ENCODE measurements around the gene SPATS2. TPM values are rescaled to one million over a fixed set of nuclear protein-coding genes. Genes with fewer than 3 reads are reported as not detected.

SPATS2 gene
- total and polyA plus RNA-seq, 9 donors, result 9.1 to 28.2 (median 15.2) TPM

GRCh38 chr12:49439042-49439441, 71.8 kb downstream of the SPATS2 start:
- intact Hi-C loops (cut with DNase I), result no loop called here
- 84 to 89% (median 86%) methylated on average over 1 of the region's 1 CpG for whole genome bisulfite sequencing, 3 donors
- H3K27me3 ChIP-seq, result no peaks in the 10 kb centered on the region
- H3K9me3 ChIP-seq, result no peaks in the 10 kb centered on the region
- no peaks in the 10 kb centered on the region for H3K4me1 ChIP-seq (ENCODE audit: insufficient read depth)
- no peak overlapping the region for H3K27ac ChIP-seq
- no peak for DNase-seq
- no peaks in the 10 kb centered on the region for H3K36me3 ChIP-seq
- H3K4me3 ChIP-seq, result no peak overlapping the region
- TF ChIP-seq EP300 (IDR thresholded peaks at IDR 0.05) (no peak), CTCF (IDR thresholded peaks at IDR 0.05) (no peak), POLR2A (IDR thresholded peaks at IDR 0.05) (no peak)

DNA sequence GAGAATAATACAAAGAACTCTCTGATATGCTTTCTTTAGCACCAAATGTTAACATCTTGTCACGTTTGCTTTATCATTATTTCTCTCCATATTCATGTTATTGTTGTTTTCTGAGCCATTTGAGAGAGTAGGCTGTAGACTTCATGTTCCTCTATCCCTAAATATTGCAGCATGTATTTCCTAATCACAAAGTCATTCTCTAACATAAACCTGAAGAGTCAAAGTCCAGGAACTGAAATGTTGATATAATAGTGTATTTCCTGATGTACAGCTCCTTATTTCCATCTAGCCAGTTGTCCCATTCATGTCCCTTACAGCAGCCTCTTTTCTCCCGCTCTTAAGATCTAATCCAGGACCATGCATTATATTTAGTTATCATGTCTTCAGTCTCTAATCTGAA, 72.8 kb downstream of the SPATS2 start:
- WGBS, 3 donors, result 86 to 93% (median 88%) methylated on average over 2 of the region's 2 CpGs
- Histone ChIP-seq H3K36me3 (no peaks in the 10 kb centered on the region), H3K27me3 (no peaks in the 10 kb centered on the region), H3K9me3 (no peaks in the 10 kb centered on the region), H3K4me1 (ENCODE audit: insufficient read depth) (no peaks in the 10 kb centered on the region), H3K27ac (no peak overlapping the region), H3K4me3 (no peak overlapping the region)
- no peak for TF ChIP-seq EP300 (IDR thresholded peaks at IDR 0.05)
- TF ChIP-seq POLR2A (IDR thresholded peaks at IDR 0.05), result no peak
- no peak for TF ChIP-seq CTCF (IDR thresholded peaks at IDR 0.05)
- no peak for DNase-seq
- intact Hi-C loops (cut with DNase I), result no loop called here

DNA sequence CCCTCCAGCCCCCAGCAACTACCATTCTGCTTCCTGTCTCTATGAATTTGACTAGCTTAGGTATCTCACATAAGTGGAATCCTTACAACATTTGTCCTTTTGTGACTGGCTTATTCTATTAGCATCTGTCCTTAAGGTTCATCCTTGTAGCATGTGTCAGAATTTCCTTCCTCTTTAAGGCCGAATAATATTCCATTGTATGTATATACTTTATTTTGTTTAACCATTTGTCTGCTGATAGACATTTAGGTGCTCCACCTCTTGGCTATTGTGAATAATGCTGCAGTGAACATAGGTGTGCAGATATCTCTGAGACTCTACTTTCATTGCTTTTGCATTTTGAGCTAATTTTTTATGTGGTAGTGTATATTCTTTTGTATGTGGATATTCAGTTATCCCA, 75.7 kb downstream of the SPATS2 start:
- TF ChIP-seq CTCF (IDR thresholded peaks at IDR 0.05) (no peak), POLR2A (IDR thresholded peaks at IDR 0.05) (no peak), EP300 (IDR thresholded peaks at IDR 0.05) (no peak)
- Histone ChIP-seq H3K36me3 (no peaks in the 10 kb centered on the region), H3K27ac (no peak overlapping the region), H3K4me3 (no peak overlapping the region), H3K9me3 (no peaks in the 10 kb centered on the region), H3K27me3 (no peaks in the 10 kb centered on the region), H3K4me1 (ENCODE audit: insufficient read depth) (no peaks in the 10 kb centered on the region)
- WGBS, 3 donors, result 82 to 90% (median 87%) methylated on average over 1 of the region's 1 CpG
- no peak for DNase-seq
- intact Hi-C loops (cut with DNase I), result no loop called here

GRCh38 chr12:49446571-49446970, 79.3 kb downstream of the SPATS2 start:
- no peaks in the 10 kb centered on the region for H3K4me1 ChIP-seq (ENCODE audit: insufficient read depth)
- no peak overlapping the region for H3K4me3 ChIP-seq
- no peak for DNase-seq
- H3K27ac ChIP-seq, result no peak overlapping the region
- WGBS, 3 donors, result 96 to 98% (median 98%) methylated on average over 4 of the region's 4 CpGs
- no peaks in the 10 kb centered on the region for H3K36me3 ChIP-seq
- no peaks in the 10 kb centered on the region for H3K9me3 ChIP-seq
- no peak for TF ChIP-seq POLR2A (IDR thresholded peaks at IDR 0.05)
- intact Hi-C loops (cut with DNase I), result no loop called here
- H3K27me3 ChIP-seq, result no peaks in the 10 kb centered on the region

- Histone ChIP-seq H3K27ac (no peak overlapping the region), H3K27me3 (no peaks in the 10 kb centered on the region), H3K9me3 (no peaks in the 10 kb centered on the region), H3K36me3 (no peaks in the 10 kb centered on the region), H3K4me3 (no peak overlapping the region), H3K4me1 (ENCODE audit: insufficient read depth) (no peaks in the 10 kb centered on the region)
- intact Hi-C loops (cut with DNase I), result no loop called here
- 79 to 82% (median 81%) methylated on average over 3 of the region's 3 CpGs for WGBS, 3 donors
- TF ChIP-seq EP300 (IDR thresholded peaks at IDR 0.05) (no peak), CTCF (IDR thresholded peaks at IDR 0.05) (no peak), POLR2A (IDR thresholded peaks at IDR 0.05) (no peak)
- no peak for DNase-seq
Observed at GRCh38 chr12:49448858-49449257, 81.6 kb downstream of the SPATS2 start.

Measured in ovary (tissue), 9 donors.